ENCODE results near the gene HNRNPUL1. TPM values are rescaled to one million over a fixed set of nuclear protein-coding genes. Genes with fewer than 3 reads are reported as not detected.
"Not testable (repeated sequence)": the region's sequence is repeated elsewhere in the genome, so short reads cannot be mapped to it uniquely, and the experiment has no call there.

Gene HNRNPUL1
- total RNA-seq, 1 donor from 2014 or later = 132 TPM

- no peaks in the 10 kb centered on the region for H3K27me3 ChIP-seq (ENCODE audit: control insufficient read depth, insufficient read depth, low read length)
- no peak for DNase-seq (ENCODE audit: low read depth)
- no peak overlapping the region for H3K4me3 ChIP-seq (ENCODE audit: low read depth, low read length)
- H3K36me3 ChIP-seq (ENCODE audit: control insufficient read depth, insufficient read depth, low read length) = peaks cover 6% of the 10 kb centered on the region
- TF ChIP-seq CTCF (IDR thresholded peaks at IDR 0.05; ENCODE audit: insufficient read depth, low read length, poor library complexity, severe bottlenecking) = no peak
Measured at GRCh38 chr19:41269571-41269970, 5.4 kb downstream of the HNRNPUL1 start.

DNA sequence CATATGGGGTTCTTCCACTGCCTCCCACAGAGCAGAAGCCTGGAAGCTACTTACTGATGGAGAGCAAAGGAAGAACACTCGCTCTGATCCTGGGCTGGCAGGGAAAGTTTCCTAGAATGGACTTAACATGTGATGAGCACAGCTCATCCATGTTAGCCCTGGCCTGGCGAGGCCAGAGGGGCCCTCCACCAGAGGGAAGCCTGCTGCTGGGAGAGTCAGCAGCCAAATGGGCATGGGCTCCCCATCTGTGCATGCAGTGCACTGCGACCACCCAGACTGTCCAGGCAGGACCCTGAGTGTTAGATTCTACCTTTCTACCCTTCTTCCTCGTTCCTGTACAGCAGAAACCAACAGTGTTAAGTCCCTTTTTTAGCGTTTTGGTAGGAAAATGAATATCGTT lies 8.9 kb downstream of the HNRNPUL1 start:
- TF ChIP-seq CTCF (IDR thresholded peaks at IDR 0.05; ENCODE audit: insufficient read depth, low read length, poor library complexity, severe bottlenecking) = no peak
- DNase-seq (ENCODE audit: low read depth) = no peak
- Histone ChIP-seq H3K4me3 (ENCODE audit: low read depth, low read length) (no peak overlapping the region), H3K27me3 (ENCODE audit: control insufficient read depth, insufficient read depth, low read length) (no peaks in the 10 kb centered on the region), H3K36me3 (ENCODE audit: control insufficient read depth, insufficient read depth, low read length) (peaks cover 6% of the 10 kb centered on the region)

DNA sequence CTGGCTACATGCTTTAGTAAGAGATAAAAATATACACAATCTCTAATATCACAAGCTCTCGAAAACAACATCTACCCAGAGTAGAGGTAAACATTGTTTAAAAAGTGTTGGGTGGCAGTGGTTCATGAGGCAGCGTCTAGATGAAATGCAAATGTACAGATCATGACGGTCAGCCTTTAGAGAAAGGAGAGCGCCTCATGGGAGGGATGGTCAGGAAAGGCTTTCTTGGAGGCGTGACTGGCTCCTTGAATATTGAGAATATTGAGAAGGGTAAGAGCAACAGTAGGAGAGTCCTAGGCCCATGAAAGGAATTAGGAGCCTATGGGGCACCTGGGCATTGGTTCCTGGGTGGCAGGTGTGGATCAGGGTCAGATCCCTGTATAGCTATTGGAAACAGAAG lies 10.6 kb downstream of the HNRNPUL1 start:
- Histone ChIP-seq H3K4me3 (ENCODE audit: low read depth, low read length) (no peak overlapping the region), H3K36me3 (ENCODE audit: control insufficient read depth, insufficient read depth, low read length) (peaks cover 6% of the 10 kb centered on the region), H3K27me3 (ENCODE audit: control insufficient read depth, insufficient read depth, low read length) (no peaks in the 10 kb centered on the region)
- DNase-seq (ENCODE audit: low read depth) = no peak
- no peak for TF ChIP-seq CTCF (IDR thresholded peaks at IDR 0.05; ENCODE audit: insufficient read depth, low read length, poor library complexity, severe bottlenecking)

DNA sequence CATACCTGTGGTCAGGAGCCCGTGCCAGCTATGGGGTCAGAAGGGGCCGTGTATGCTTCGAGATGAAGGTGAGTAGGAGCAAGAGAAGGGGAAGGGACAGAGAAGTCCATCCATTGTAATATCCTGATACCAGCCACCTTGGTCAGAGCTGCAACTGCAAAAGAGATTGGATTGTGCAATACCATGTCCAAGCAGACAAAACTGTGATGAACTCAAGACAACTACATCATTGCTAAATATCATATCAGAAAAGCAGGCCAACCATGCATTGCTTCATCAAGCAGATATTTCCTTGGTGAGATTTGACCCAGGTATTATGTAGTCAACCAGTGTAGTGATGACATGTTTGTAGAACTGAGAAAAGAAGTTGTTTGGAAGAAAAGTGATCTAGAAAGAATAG lies 12.1 kb downstream of the HNRNPUL1 start:
- no peak for DNase-seq (ENCODE audit: low read depth)
- H3K27me3 ChIP-seq (ENCODE audit: control insufficient read depth, insufficient read depth, low read length) = no peaks in the 10 kb centered on the region
- H3K36me3 ChIP-seq (ENCODE audit: control insufficient read depth, insufficient read depth, low read length) = peaks cover 6% of the 10 kb centered on the region
- no peak overlapping the region for H3K4me3 ChIP-seq (ENCODE audit: low read depth, low read length)
- TF ChIP-seq CTCF (IDR thresholded peaks at IDR 0.05; ENCODE audit: insufficient read depth, low read length, poor library complexity, severe bottlenecking) = no peak

DNA sequence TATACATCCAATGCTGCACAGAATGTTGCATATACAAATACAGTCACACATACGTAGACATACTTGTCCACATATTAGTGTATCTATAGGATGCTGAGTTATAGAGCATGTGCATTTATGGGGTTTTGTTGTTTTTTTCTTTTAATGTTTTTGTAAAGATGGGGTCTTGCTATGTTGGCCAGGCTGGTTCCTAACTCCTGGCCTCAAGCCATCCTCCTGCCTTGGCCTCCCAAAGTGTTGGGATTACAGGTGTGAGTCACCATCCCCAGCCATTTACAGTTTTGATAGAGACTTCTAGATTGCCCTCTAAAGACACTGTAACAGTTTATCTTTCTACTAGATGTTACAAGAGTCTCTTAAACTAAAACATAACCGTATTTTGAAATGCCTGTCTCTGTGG lies 14.3 kb downstream of the HNRNPUL1 start:
- Histone ChIP-seq H3K27me3 (ENCODE audit: control insufficient read depth, insufficient read depth, low read length) (no peaks in the 10 kb centered on the region), H3K36me3 (ENCODE audit: control insufficient read depth, insufficient read depth, low read length) (peaks cover 4% of the 10 kb centered on the region), H3K4me3 (ENCODE audit: low read depth, low read length) (no peak overlapping the region)
- TF ChIP-seq CTCF (IDR thresholded peaks at IDR 0.05; ENCODE audit: insufficient read depth, low read length, poor library complexity, severe bottlenecking) = no peak
- DNase-seq (ENCODE audit: low read depth) = no peak

DNA sequence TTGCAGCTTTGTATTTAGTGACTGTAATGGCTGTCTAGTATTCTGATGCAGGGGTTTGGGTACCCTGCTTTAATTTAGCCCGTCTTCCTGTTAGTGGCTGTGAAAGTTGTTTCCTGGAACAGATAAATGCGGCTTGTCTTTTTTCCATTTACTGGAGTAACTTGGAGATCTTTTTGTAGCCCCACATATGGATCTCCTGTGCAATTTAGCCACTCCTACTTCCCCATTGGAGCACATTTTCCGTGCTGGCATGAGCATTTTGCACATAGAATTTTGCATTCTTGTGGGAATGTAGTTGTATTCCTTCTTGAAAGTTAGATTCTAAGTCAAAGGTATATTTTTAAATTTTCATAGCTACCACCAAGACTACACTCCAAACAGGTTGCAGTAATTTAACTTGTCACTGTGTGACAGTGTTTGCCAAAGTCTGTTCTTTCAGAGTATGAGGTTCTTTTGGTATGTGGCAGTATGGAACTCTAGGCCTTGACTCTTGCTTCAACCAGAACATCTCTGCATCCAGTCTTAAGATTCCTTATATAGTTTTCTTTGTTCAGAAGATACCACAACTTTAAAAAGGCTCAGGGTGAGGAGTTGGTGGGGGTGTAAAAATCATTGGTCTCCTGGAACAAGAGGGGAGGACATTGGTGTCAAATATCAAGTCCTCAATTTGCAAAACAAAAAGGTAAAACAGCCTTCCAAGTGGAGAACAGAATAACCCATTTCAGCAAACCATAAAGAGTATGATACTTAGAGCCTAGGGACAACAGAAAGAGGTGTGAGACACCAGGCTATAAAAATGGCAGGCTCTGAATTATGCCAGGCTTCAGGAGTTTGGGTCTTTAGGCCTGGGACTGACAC lies 24.7 kb downstream of the HNRNPUL1 start:
- Histone ChIP-seq H3K36me3 (ENCODE audit: control insufficient read depth, insufficient read depth, low read length) (peaks cover 6% of the 10 kb centered on the region), H3K27me3 (ENCODE audit: control insufficient read depth, insufficient read depth, low read length) (no peaks in the 10 kb centered on the region)
- TF ChIP-seq CTCF (IDR thresholded peaks at IDR 0.05; ENCODE audit: insufficient read depth, low read length, poor library complexity, severe bottlenecking) = no peak

DNA sequence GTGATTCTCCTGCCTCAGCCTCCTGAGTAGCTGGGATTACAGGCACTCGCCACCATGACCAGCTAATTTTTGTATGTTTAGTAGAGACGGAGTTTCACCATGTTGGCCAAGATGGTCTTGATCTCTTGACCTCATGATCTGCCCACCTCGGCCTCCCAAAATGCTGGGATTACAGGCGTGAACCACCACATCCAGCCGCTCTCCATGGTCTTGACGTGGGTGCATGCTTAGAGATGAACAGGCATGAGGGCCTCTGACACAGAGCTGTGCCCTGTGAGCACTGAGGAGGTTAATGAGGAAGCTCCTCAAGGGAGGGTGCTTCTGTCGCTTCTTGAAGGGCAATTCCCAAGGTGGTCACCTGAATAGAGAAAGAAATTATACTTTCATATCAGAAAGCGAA lies 25.6 kb downstream of the HNRNPUL1 start:
- not testable (repeated sequence) for DNase-seq (ENCODE audit: low read depth); H3K27me3 ChIP-seq (ENCODE audit: control insufficient read depth, insufficient read depth, low read length); H3K4me3 ChIP-seq (ENCODE audit: low read depth, low read length)
- peaks cover 12% of the 10 kb centered on the region for H3K36me3 ChIP-seq (ENCODE audit: control insufficient read depth, insufficient read depth, low read length)

More for the DNA sequence above, 24.7 kb downstream of the HNRNPUL1 start:
- DNase-seq (ENCODE audit: low read depth) = no peak
- H3K4me3 ChIP-seq (ENCODE audit: low read depth, low read length) = no peak overlapping the region

All from kidney epithelial cell (primary cell).